Kidney (tissue), 14 donors: ENCODE measurements around the gene ACSM6. TPM values are rescaled to one million over a fixed set of nuclear protein-coding genes. Genes with fewer than 3 reads are reported as not detected.

Experiments
- DNase-seq, 5 donors: peaks; one replicate each; pipeline ENCODE4 v3.0.0-alpha.2; 2013 to 2020
- FAIRE-seq: peaks from 2 replicates; lab custom pipeline; 2012; peaks lifted over from hg19 to GRCh38; lab: Jason Lieb, UNC
- H3K27ac ChIP-seq, 2 donors: one replicate each; pipeline ENCODE4 v1.7.0; 2013; ENCODE audit warnings: low read depth in 2 of 2, low read length in 2 of 2, inconsistent platforms in 1 of 2
- H3K27me3 ChIP-seq: one replicate; pipeline ENCODE4 v1.7.1; 2013; ENCODE audit warnings: low read length, inconsistent platforms; ENCODE audit not compliant: control insufficient read depth, insufficient read depth
- H3K36me3 ChIP-seq, 3 donors: one replicate each; pipeline versions ENCODE4 v1.7.0 to v1.7.1; 2013; ENCODE audit warnings: low read length in 3 of 3, control low read depth in 1 of 3, inconsistent platforms in 1 of 3; ENCODE audit not compliant: insufficient read depth in 3 of 3, control insufficient read depth in 2 of 3
- H3K4me1 ChIP-seq, 3 donors: one replicate each; pipeline versions ENCODE4 v1.7.0 to v1.7.1; 2013; ENCODE audit warnings: low read length in 3 of 3, inconsistent platforms in 1 of 3, low read depth in 1 of 3; ENCODE audit not compliant: control insufficient read depth in 2 of 3, insufficient read depth in 2 of 3
- H3K4me3 ChIP-seq, 3 donors: one replicate each; pipeline versions ENCODE4 v1.7.0 to v1.8.1; 2013; ENCODE audit warnings: low read length in 3 of 3, control low read depth in 1 of 3, inconsistent platforms in 1 of 3
- H3K9ac ChIP-seq, 3 donors: one replicate each; pipeline versions ENCODE4 v1.7.0 to v1.7.1; 2013; ENCODE audit warnings: low read length in 3 of 3, control low read depth in 1 of 3, inconsistent platforms in 1 of 3
- H3K9me3 ChIP-seq, 3 donors: one replicate each; pipeline versions ENCODE4 v1.7.0 to v1.7.1; 2013; ENCODE audit warnings: low read length in 3 of 3, control low read depth in 1 of 3, inconsistent platforms in 1 of 3; ENCODE audit not compliant: control insufficient read depth in 2 of 3, insufficient read depth in 1 of 3
- intact Hi-C: fragments of 100-400 bp; cut with DNase I; formaldehyde crosslinking; loops from one replicate; pipeline ENCODE4 v1.11.1; 2022
- polyA plus RNA-seq: library from polyadenylated mRNA; stranded (reverse); fragments of 350-450 nt; fragmentation: Illumina TruSeq; extraction: RNeasy Lipid Tissue Mini Kit (QIAGEN cat#74804); gene quantifications from one replicate; pipeline ENCODE4 v1.2.3, GENCODE V29; 2014; ENCODE audit warnings: low read depth, low replicate concordance; ENCODE audit not compliant: insufficient read depth
- total RNA-seq: library from RNA; stranded (reverse); fragmentation: NEBNext Ultra II Directional; extraction: Animal tissue kit (Norgen Biotek cat#: 25700); gene quantifications from one replicate; pipeline ENCODE4 v1.2.1, GENCODE V29; 2021
- TF ChIP-seq, protein P1 (sequence below): IDR thresholded peaks from 3 replicates; pipeline ENCODE4 v1.5.1; 2012; ENCODE audit warnings: mild to moderate bottlenecking, moderate library complexity, borderline replicate concordance; ENCODE audit not compliant: insufficient read depth; ENCODE audit errors: extremely low read depth
- donor health status: control.
- donor health status: control.
- donor health status: control.
- donor health status: control.
- donor health status: control.
- donor health status: DM: yes; HTN: yes; CAD: no.
- donor health status: Normal renal cell carcinoma (clear cell type).

Gene ACSM6
- total and polyA plus RNA-seq, 2 donors from 2014 or later = 0.34 TPM; not detected in 1

DNA sequence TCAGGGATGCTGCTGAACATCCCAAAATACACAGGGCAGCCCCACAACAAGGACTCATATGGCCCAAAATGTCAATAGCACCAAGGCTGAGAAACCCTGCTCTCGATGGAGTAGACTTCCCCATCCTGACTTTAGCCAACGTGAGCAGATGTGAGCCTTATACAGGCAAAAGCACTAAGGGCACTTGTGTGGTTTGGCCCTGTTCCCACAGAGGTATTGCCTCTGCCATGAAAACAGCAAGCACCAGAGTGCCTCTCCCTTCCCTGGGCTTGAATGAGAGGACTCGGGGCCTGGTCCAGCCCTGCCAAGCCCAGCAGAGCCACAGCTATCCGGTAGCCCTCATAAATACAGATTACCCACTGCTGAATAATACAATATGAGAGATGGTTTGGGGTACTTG is 47.5 kb downstream of the ACSM6 start:
- FAIRE-seq (no peak), DNase-seq (no peak)
- H3K4me1 ChIP-seq = no peaks in the 10 kb centered on the region
- H3K4me3 ChIP-seq = no peak overlapping the region
- H3K27ac ChIP-seq = no peak overlapping the region
- TF ChIP-seq, protein P1, sequence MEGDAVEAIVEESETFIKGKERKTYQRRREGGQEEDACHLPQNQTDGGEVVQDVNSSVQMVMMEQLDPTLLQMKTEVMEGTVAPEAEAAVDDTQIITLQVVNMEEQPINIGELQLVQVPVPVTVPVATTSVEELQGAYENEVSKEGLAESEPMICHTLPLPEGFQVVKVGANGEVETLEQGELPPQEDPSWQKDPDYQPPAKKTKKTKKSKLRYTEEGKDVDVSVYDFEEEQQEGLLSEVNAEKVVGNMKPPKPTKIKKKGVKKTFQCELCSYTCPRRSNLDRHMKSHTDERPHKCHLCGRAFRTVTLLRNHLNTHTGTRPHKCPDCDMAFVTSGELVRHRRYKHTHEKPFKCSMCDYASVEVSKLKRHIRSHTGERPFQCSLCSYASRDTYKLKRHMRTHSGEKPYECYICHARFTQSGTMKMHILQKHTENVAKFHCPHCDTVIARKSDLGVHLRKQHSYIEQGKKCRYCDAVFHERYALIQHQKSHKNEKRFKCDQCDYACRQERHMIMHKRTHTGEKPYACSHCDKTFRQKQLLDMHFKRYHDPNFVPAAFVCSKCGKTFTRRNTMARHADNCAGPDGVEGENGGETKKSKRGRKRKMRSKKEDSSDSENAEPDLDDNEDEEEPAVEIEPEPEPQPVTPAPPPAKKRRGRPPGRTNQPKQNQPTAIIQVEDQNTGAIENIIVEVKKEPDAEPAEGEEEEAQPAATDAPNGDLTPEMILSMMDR = no peak
- intact Hi-C loops = no loop called here
- H3K9ac ChIP-seq = no peak overlapping the region
- H3K27me3 ChIP-seq = no peaks in the 10 kb centered on the region
- H3K36me3 ChIP-seq = peaks cover 0 to 15% (median 6%) of the 10 kb centered on the region in 3 donors
- peaks cover 0 to 1% (median 0%) of the 10 kb centered on the region in 3 donors for H3K9me3 ChIP-seq

DNA sequence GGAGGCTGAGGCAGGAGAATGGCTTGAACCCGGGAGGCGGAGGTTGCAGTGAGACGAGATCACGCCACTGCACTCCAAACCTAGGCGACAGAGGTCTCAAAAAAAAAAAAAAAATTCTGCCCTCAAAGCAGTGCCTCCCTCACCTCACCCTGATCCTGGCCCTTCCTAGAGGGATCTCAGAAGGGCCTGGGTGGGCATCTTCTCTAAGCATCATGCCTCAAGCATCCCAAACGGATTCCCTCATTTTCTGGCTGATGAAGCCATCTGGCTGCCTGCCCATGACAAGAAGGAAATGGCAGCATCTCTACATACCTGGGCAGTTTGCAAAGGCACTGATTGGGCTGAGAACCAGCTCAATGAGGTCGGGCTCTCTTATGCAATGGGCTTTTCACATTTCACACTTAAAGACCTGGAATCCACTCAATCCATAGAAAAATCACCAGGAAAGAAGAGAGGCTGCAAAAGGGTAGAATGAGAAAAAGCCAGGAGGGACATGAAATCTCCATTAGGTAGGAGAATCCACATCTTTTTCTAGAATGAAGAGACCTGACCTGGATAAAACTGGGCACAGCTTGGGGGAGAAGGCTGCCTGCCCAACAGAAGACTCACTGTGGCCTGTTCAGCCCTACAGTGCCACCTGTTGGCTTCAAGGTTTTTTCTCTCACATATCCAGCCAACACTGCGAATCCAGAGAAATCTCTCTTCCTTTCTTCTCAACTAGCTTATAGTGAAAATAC is 48.7 kb downstream of the ACSM6 start:
- Histone ChIP-seq H3K27ac (no peak overlapping the region), H3K27me3 (no peaks in the 10 kb centered on the region), H3K4me3 (no peak overlapping the region), H3K36me3 (peaks cover 0 to 10% (median 5%) of the 10 kb centered on the region in 3 donors), H3K4me1 (no peaks in the 10 kb centered on the region), H3K9ac (no peak overlapping the region), H3K9me3 (peaks cover 0 to 1% (median 0%) of the 10 kb centered on the region in 3 donors)
- FAIRE-seq (no peak), DNase-seq (peak in 3 of 5 donors; percentile 54 to 78 (median 70))
- intact Hi-C loops = no loop called here
- TF ChIP-seq, protein P1 = peak; percentile 59

DNA sequence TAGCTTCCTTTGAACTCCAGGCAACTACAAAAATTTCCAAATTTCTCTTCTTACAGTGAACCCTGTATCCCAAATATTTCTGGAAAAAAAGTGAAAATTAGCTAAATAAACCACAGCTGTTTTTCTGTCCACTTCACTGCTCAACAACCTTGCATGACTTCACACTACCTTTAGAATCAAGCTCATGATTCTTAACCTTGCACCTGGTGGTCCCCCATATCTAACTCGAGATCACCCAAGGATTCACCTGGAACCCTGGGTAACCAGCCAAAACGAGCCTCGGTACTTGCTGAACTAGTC is 49.2 kb downstream of the ACSM6 start:
- no peaks in the 10 kb centered on the region for H3K4me1 ChIP-seq
- H3K27me3 ChIP-seq = no peaks in the 10 kb centered on the region
- no peak overlapping the region for H3K4me3 ChIP-seq
- DNase-seq (no peak), FAIRE-seq (no peak)
- intact Hi-C loops = no loop called here
- H3K27ac ChIP-seq = no peak overlapping the region
- TF ChIP-seq, protein P1 = no peak
- H3K36me3 ChIP-seq = peaks cover 0 to 8% (median 2%) of the 10 kb centered on the region in 3 donors
- H3K9ac ChIP-seq = peak overlapping the region in 1 of 3 donors; percentile 14
- peaks cover 0 to 1% (median 0%) of the 10 kb centered on the region in 3 donors for H3K9me3 ChIP-seq

DNA sequence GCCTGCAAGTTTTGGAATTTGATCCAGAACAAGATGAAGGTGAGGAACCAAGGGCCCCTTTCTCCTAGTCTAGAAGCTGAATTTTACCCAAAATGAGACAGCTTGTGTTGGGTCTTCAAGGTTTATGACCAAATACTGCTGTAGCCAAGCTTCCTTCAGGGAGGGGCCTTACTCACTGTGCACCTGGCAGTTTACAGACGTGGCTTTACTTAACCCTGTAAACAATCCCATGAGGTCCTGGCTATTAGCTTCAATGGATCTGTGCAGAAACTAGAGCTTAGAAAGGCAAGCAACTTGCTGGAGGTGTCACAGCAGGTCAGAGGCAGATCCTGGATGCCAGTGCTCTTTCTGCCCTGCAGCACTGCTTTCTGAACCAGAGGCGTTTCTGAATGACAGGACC is 50.1 kb downstream of the ACSM6 start:
- DNase-seq (no peak), FAIRE-seq (no peak)
- peaks cover 0 to 1% (median 0%) of the 10 kb centered on the region in 3 donors for H3K9me3 ChIP-seq
- no peaks in the 10 kb centered on the region for H3K4me1 ChIP-seq
- intact Hi-C loops = no loop called here
- no peaks in the 10 kb centered on the region for H3K27me3 ChIP-seq
- H3K4me3 ChIP-seq = no peak overlapping the region
- TF ChIP-seq, protein P1 = no peak
- no peak overlapping the region for H3K9ac ChIP-seq
- no peak overlapping the region for H3K27ac ChIP-seq
- H3K36me3 ChIP-seq = peaks cover 0 to 8% (median 2%) of the 10 kb centered on the region in 3 donors
